Mesothelial cell of epicardium (in vitro differentiated cells): ENCODE measurements around the gene SYF2. TPM values are rescaled to one million over a fixed set of nuclear protein-coding genes. Genes with fewer than 3 reads are reported as not detected.
A peak's percentile ranks its signal among the peaks of the same experiment; 100 is the strongest.

Source experiments
- DNase-seq, 2 experiments: peaks; one replicate each; pipeline ENCODE4 v3.0.0; 2021; ENCODE audit warnings: low spot score in 2 of 2; ENCODE audit not compliant: unreplicated experiment in 2 of 2
- H3K27ac Mint-ChIP-seq: 2 replicates; pipeline ENCODE4 v1.8.0; 2021; ENCODE audit warnings: mixed read lengths
- H3K27me3 Mint-ChIP-seq: 2 replicates; pipeline ENCODE4 v1.8.0; 2021; ENCODE audit warnings: low read depth, mixed read lengths
- H3K36me3 Mint-ChIP-seq: 2 replicates; pipeline ENCODE4 v1.8.0; 2021; ENCODE audit warnings: mixed read lengths
- H3K4me1 Mint-ChIP-seq: 2 replicates; pipeline ENCODE4 v1.8.0; 2021; ENCODE audit warnings: mixed read lengths
- H3K4me3 Mint-ChIP-seq: 2 replicates; pipeline ENCODE4 v1.8.0; 2021; ENCODE audit warnings: mild to moderate bottlenecking, moderate library complexity, mixed read lengths
- H3K9me3 Mint-ChIP-seq: 2 replicates; pipeline ENCODE4 v1.8.0; 2021; ENCODE audit warnings: mixed read lengths
- total RNA-seq: library from RNA; stranded (reverse); gene quantifications from 3 replicates; pipeline ENCODE4 v1.2.1, GENCODE V29; 2021
- TF ChIP-seq, protein P1 (sequence below): fragments of 200-600 bp; sonication (generic); IDR thresholded peaks from one replicate; pipeline ENCODE4 v1.5.0; 2021; ENCODE audit warnings: antibody characterized with exemption; ENCODE audit not compliant: unreplicated experiment

Gene SYF2
- total RNA-seq, 1 donor from 2014 or later, result 32.3 TPM

DNA sequence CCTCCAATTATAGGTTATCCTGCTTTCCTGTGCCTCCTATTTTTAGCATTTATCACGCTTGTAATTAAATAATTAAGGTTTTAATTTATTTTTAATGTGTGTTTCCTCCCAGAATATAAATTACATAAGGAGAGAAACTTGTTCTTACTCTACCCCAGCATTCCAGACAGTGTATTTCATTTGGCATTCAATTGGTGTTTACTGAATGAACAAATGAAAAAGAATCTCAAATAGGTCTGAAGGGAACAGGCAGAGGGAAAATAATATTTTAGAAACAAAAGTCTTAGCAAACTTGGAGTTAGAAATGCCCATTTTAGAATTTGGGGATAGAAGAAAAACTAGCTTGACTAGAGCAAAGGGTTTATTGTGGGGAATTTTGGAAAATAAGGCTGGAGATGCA lies 24.9 kb upstream of the SYF2 start:
- no peaks in the 10 kb centered on the region for H3K27me3 Mint-ChIP-seq
- no peak for DNase-seq
- no peak overlapping the region for H3K4me3 Mint-ChIP-seq
- no peaks in the 10 kb centered on the region for H3K4me1 Mint-ChIP-seq
- H3K27ac Mint-ChIP-seq, result no peak overlapping the region
- no peaks in the 10 kb centered on the region for H3K9me3 Mint-ChIP-seq
- TF ChIP-seq, protein P1, sequence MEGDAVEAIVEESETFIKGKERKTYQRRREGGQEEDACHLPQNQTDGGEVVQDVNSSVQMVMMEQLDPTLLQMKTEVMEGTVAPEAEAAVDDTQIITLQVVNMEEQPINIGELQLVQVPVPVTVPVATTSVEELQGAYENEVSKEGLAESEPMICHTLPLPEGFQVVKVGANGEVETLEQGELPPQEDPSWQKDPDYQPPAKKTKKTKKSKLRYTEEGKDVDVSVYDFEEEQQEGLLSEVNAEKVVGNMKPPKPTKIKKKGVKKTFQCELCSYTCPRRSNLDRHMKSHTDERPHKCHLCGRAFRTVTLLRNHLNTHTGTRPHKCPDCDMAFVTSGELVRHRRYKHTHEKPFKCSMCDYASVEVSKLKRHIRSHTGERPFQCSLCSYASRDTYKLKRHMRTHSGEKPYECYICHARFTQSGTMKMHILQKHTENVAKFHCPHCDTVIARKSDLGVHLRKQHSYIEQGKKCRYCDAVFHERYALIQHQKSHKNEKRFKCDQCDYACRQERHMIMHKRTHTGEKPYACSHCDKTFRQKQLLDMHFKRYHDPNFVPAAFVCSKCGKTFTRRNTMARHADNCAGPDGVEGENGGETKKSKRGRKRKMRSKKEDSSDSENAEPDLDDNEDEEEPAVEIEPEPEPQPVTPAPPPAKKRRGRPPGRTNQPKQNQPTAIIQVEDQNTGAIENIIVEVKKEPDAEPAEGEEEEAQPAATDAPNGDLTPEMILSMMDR, result no peak
- peaks cover 4% of the 10 kb centered on the region for H3K36me3 Mint-ChIP-seq

DNA sequence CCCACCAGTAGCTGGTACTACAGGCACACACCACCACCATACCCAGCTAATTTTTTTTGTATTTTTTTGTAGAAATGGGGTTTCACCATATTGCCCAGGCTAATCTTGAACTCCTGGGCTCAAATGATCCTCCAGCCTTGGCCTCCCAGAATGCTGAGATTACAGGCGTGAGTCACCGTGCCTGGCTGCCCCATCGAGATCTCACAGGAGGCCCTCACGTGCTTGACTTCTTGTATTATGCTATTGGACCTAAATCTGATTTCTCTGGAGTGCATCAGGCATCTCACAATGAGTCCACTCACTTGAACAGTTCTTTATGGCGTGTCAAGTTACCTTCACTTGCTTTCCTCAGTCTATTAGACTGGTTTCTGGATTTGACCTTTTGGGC lies 24.3 kb upstream of the SYF2 start:
- Mint-ChIP-seq H3K9me3 (no peaks in the 10 kb centered on the region), H3K4me3 (no peak overlapping the region), H3K27ac (no peak overlapping the region), H3K27me3 (no peaks in the 10 kb centered on the region), H3K4me1 (no peaks in the 10 kb centered on the region), H3K36me3 (peaks cover 1% of the 10 kb centered on the region)
- DNase-seq, result no peak
- TF ChIP-seq, protein P1, result no peak

DNA sequence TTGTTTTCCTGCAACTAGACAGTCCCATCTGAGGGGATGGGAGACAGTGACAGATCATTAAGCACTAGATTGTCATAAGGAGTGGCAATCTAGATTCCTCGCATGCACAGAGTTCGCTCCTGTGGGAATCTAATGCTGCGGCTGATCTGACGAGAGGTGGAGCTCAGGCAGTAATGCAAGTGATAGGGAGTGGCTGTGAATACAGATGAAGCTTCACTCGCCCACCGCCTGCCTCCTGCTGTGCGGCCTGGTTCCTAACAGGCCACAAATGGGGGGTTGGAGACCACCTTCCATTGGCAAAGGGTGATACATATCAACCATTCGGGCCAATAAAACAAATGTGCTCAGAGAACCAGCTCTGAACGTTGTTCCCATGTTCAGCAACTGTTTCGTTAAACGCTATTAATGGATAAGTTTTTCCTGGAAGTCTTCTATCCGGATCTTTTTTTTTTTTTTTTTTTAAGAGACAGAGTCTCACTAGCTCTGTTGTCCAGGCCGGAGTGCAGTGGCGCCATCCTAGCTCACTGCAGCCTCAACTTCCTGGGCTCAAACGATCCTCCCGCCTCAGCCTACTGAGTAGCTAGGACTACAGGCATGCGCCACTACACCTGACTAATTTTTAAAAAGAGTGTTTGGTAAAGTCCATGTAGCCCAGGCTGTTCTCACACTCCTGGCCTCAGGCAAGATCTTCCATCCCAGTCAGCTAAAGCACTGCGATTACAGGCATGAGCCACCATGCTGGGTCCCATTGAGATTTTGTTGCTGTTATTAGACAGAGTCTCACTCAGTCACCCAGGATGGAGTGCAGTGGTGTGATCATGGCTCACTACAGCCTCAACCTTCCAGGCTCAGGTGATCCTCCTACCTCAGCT lies 23.6 kb upstream of the SYF2 start:
- H3K27me3 Mint-ChIP-seq, result no peaks in the 10 kb centered on the region
- H3K36me3 Mint-ChIP-seq, result peaks cover 1% of the 10 kb centered on the region
- H3K4me3 Mint-ChIP-seq, result no peak overlapping the region
- no peak overlapping the region for H3K27ac Mint-ChIP-seq
- TF ChIP-seq, protein P1, result no peak
- no peaks in the 10 kb centered on the region for H3K9me3 Mint-ChIP-seq
- no peak for DNase-seq
- no peaks in the 10 kb centered on the region for H3K4me1 Mint-ChIP-seq

DNA sequence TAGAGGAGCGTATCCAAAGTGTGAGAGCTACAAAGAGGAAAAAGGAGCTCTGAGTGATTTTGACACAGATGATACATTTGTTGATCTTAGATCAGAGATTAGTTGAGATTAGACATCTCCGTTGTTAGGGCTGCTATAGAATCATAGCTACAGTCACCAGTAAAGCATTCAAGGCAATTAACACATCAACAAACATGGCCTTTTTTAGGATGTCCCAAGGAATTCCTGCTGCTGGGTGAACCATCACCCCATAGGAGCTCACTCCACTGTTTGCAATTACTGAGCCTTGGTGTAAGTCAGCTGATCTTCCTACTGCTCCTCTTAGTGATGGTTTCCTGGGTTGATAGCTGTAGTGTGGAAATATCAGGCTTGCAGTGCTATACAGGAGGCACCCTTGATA lies 21.6 kb upstream of the SYF2 start:
- peaks cover 4% of the 10 kb centered on the region for H3K4me1 Mint-ChIP-seq
- H3K27me3 Mint-ChIP-seq, result no peaks in the 10 kb centered on the region
- no peak for DNase-seq
- H3K36me3 Mint-ChIP-seq, result peaks cover 1% of the 10 kb centered on the region
- H3K4me3 Mint-ChIP-seq, result no peak overlapping the region
- TF ChIP-seq, protein P1, result no peak
- H3K9me3 Mint-ChIP-seq, result no peaks in the 10 kb centered on the region
- no peak overlapping the region for H3K27ac Mint-ChIP-seq

DNA sequence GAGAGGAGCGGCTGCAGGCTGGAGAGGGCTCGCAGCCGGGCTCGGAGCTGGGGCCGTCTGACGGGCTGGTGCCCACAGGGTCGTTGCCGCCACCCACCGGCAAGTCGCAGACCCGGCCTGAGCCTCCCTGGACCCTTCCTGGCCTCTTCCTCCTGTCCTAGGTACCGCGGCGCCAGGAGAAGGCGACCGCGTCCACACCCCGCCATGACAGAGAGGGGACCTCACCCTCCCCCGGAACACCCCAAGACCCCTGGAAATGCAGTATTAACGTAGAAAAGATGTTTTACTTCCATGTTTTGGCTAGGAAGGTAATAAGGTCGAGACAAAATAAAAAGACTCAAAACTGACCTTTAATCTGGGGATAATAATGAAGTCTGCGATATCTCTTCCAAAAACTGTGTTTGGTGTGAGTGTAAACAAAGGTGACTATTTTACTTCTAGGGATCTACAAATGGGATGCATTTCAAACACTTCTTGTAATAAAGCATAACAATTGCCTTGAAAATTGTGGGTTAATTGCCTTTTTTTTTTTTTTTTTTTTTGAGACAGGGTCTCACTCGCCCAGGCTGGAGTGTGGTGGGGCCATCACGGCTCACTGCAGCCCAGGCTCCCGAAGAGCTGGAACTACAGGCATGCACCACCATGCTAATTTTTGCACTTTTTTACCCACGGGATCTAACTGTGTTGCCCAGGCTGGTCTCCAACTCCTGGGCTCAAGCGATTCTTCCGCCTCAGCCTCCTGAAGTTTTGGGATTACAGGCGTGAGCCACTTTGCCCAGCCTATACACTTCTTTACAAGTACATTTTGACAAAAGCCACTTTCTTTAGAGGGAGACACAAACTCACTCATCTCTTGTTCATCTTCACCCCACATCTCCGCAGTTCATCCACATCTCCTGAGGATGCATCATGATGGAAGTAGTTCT lies 15.8 kb upstream of the SYF2 start:
- Mint-ChIP-seq H3K4me3 (peak overlapping the region; percentile 95), H3K36me3 (peaks cover 12% of the 10 kb centered on the region), H3K27me3 (no peaks in the 10 kb centered on the region), H3K27ac (peak overlapping the region; percentile 90), H3K9me3 (no peaks in the 10 kb centered on the region), H3K4me1 (peaks cover 32% of the 10 kb centered on the region)
- TF ChIP-seq, protein P1, result no peak
- no peak for DNase-seq
